ENCODE data around the gene BMP8B. TPM values are rescaled to one million over a fixed set of nuclear protein-coding genes. Genes with fewer than 3 reads are reported as not detected.

Gene BMP8B
- total and polyA plus RNA-seq, 2 of the 8 experiments (the other 6 are each of a cell fraction or from before 2014, with no cell fraction given), result 0.37 to 0.50 TPM

DNA sequence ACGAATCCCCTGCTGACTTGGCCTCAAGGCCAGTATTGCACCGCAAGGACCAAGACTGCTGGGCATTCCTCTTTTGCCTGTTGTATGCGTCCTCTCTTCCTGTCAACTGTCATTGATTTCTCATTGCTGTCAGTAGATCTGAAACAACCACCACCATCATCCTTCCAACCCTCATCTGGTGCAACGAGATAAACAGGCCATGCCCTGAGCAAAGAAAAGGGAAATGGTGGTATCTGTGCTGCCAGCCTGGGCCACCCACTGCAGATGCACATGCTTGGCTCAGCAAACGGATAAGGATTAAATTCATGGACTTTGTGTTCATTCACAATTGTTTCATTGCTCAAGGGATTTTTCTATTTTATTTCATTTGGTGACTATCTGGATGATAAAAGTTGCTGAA lies 31.2 kb downstream of the BMP8B start:
- POLR2A ChIA-PET (ENCODE audit: partially characterized antibody), result no interaction called here
- TF ChIP-seq RAD21 (IDR thresholded peaks at IDR 0.05 in 1 of 2, conservative IDR thresholded peaks at IDR 0.05 in 1 of 2; ENCODE audit: low read depth in 2 of 2, low read length in 2 of 2), result no peak
- TF ChIP-seq EZH2 (IDR thresholded peaks at IDR 0.05; ENCODE audit: low read depth, low read length, severe bottlenecking), result no peak
- no peak for TF ChIP-seq SRF (IDR thresholded peaks at IDR 0.05; ENCODE audit: low read depth, low read length)
- no peak for TF ChIP-seq KDM1A (IDR thresholded peaks at IDR 0.05; ENCODE audit: borderline replicate concordance, low read length)
- TF ChIP-seq EGR1 (IDR thresholded peaks at IDR 0.05; ENCODE audit: borderline replicate concordance, low read depth, low read length), result no peak
- TF ChIP-seq POLR2AphosphoS5 (IDR thresholded peaks at IDR 0.05; ENCODE audit: low read depth, low read length), result no peak
- TF ChIP-seq, protein P1, sequence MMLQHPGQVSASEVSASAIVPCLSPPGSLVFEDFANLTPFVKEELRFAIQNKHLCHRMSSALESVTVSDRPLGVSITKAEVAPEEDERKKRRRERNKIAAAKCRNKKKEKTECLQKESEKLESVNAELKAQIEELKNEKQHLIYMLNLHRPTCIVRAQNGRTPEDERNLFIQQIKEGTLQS (IDR thresholded peaks at IDR 0.05; ENCODE audit: insufficient read depth, low read depth, low read length), result no peak
- TF ChIP-seq, protein P2, sequence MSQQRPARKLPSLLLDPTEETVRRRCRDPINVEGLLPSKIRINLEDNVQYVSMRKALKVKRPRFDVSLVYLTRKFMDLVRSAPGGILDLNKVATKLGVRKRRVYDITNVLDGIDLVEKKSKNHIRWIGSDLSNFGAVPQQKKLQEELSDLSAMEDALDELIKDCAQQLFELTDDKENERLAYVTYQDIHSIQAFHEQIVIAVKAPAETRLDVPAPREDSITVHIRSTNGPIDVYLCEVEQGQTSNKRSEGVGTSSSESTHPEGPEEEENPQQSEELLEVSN (IDR thresholded peaks at IDR 0.05), result no peak
- TF ChIP-seq BRCA1 (IDR thresholded peaks at IDR 0.05; ENCODE audit: low read depth, low read length), result no peak
- no peak for TF ChIP-seq CHD2 (IDR thresholded peaks at IDR 0.05; ENCODE audit: low read length)
- no peak for TF ChIP-seq TCF12 (IDR thresholded peaks at IDR 0.05; ENCODE audit: low read depth, low read length)
- TF ChIP-seq KDM4A (IDR thresholded peaks at IDR 0.05; ENCODE audit: low read depth, low read length, severe bottlenecking), result no peak
- TF ChIP-seq ZNF274 (IDR thresholded peaks at IDR 0.05; ENCODE audit: borderline replicate concordance, extremely low read depth, low read length), result no peak

More for the DNA sequence above, 31.2 kb downstream of the BMP8B start:
- no peak overlapping the region for H3K4ac ChIP-seq (replicated peaks; ENCODE audit: insufficient read length, low read depth, low read length)
- CTCF ChIA-PET (ENCODE audit: partially characterized antibody), result interaction anchor here (1.0 kb wide), 1 partner anchor 38 kb away, joined by 4 read pairs; no protein-coding TSS in a partner anchor
- no peaks in the 10 kb centered on the region for H3K27me3 ChIP-seq (replicated peaks in 1 of 4; ENCODE audit: control insufficient read depth in 3 of 4, extremely low read depth in 1 of 4, insufficient read depth in 3 of 4, low read length in 3 of 4)
- no peak overlapping the region for H3K56ac ChIP-seq (replicated peaks; ENCODE audit: insufficient read length, low read depth, low read length)
- no peak overlapping the region for H3K4me3 ChIP-seq (ENCODE audit: extremely low read depth in 1 of 4, insufficient read depth in 2 of 4, low read depth in 3 of 4, low read length in 4 of 4)
- H2BK5ac ChIP-seq (ENCODE audit: low read depth, low read length), result no peak overlapping the region
- no peaks in the 10 kb centered on the region for H3K23me2 ChIP-seq (ENCODE audit: low read depth, low read length)
- no peaks in the 10 kb centered on the region for H3K79me1 ChIP-seq (ENCODE audit: low read depth, low read length)
- no peak overlapping the region for H2BK15ac ChIP-seq (ENCODE audit: low read length)
- H4K5ac ChIP-seq (ENCODE audit: insufficient read length, low read depth, low read length), result no peak overlapping the region
- 94% methylated on average over 5 of the region's 5 CpGs; no CpG with 5 or more reads in 1 of the 2 experiments for WGBS, 2 experiments (ENCODE audit: extremely low coverage in 1 of 2, insufficient coverage in 1 of 2, insufficient read length in 1 of 2, insufficient replicate concordance in 2 of 2, low coverage in 1 of 2, low lambda C conversion rate in 2 of 2, missing lambda C conversion rate in 1 of 2)
- H3K9me3 ChIP-seq (ENCODE audit: insufficient read depth in 2 of 2, low read depth in 1 of 2, low read length in 1 of 2), result peaks cover 5 to 12% of the 10 kb centered on the region in 2 experiments; a peak in 1 of 4 replicates
- no peak overlapping the region for H2AK5ac ChIP-seq (ENCODE audit: low read depth, low read length)
- H3K9ac ChIP-seq (replicated peaks in 1 of 4; ENCODE audit: extremely low read depth in 1 of 4, low read depth in 3 of 4, low read length in 3 of 4), result no peak overlapping the region
- H4K91ac ChIP-seq (replicated peaks; ENCODE audit: insufficient read length, low read length), result no peak overlapping the region
- H3K36me3 ChIP-seq (ENCODE audit: control insufficient read depth in 2 of 4, insufficient read depth in 4 of 4, low read length in 3 of 4), result peaks cover 8 to 27% (median 12%) of the 10 kb centered on the region in 4 experiments; a peak in 7 of 8 replicates
- no peak overlapping the region for H3K27ac ChIP-seq (ENCODE audit: low read depth, low read length)
- no peak for FAIRE-seq
- H3K23ac ChIP-seq (ENCODE audit: insufficient read length), result no peak overlapping the region
- no peak overlapping the region for H3K14ac ChIP-seq (ENCODE audit: insufficient read length)
- H3K4me2 ChIP-seq (ENCODE audit: insufficient read depth in 1 of 2, low read depth in 2 of 2, low read length in 2 of 2), result no peak overlapping the region
- H2BK12ac ChIP-seq (ENCODE audit: low read depth, low read length), result no peak overlapping the region
- no peak overlapping the region for H2BK120ac ChIP-seq (replicated peaks; ENCODE audit: low read depth, low read length)
- H2BK20ac ChIP-seq (ENCODE audit: low read length), result no peak overlapping the region
- H3K18ac ChIP-seq (ENCODE audit: extremely low read depth, low read length), result no peak overlapping the region
- no peak overlapping the region for H2AFZ ChIP-seq (ENCODE audit: low read length)
- H4K8ac ChIP-seq (ENCODE audit: extremely low read depth, insufficient read depth, low read length), result no peak overlapping the region
- no peaks in the 10 kb centered on the region for H3K79me2 ChIP-seq (ENCODE audit: control insufficient read depth in 1 of 2, insufficient read depth in 2 of 2, low read length in 2 of 2)
- no peak for DNase-seq (ENCODE audit: low read depth in 1 of 2, low spot score in 2 of 2)
- no peaks in the 10 kb centered on the region for H3K4me1 ChIP-seq (replicated peaks in 1 of 4; ENCODE audit: control insufficient read depth in 3 of 4, insufficient read depth in 4 of 4, low read length in 3 of 4)
- H4K20me1 ChIP-seq (replicated peaks in 1 of 2; ENCODE audit: control insufficient read depth in 1 of 2, insufficient read depth in 2 of 2, low read length in 2 of 2), result peaks cover 0 to 8% of the 10 kb centered on the region in 2 experiments
